NOMO-1 treated with DMSO at 0.1 percent for 48 hours (cell line): ENCODE data around the gene UBE2S.
A peak's percentile ranks its signal among the peaks of the same experiment; 100 is the strongest.
"Not testable (repeated sequence)": the region's sequence is repeated elsewhere in the genome, so short reads cannot be mapped to it uniquely, and the experiment has no call there.

ENCODE experiments used
- DNase-seq: peaks from one replicate; lab custom pipeline; 2025; ENCODE audit not compliant: unreplicated experiment; lab: John Stamatoyannopoulos, UW

Gene UBE2S

GRCh38 chr19:55407550-55407799 lies at the start of gene UBE2S:
TSS of gene UBE2S (minus strand) at chr19:55407788. CDS start at chr19:55407589, 199 bp downstream.
- not testable (repeated sequence) for DNase-seq

- DNase-seq = no peak
These were observed 48.8 kb upstream of the UBE2S start for GRCh38 chr19:55456347-55456746.

GRCh38 chr19:55455576-55456235 lies 48.1 kb upstream of the UBE2S start:
- no peak for DNase-seq

- DNase-seq = peak; percentile 14
These were observed 47.2 kb upstream of the UBE2S start for GRCh38 chr19:55454787-55455243.

DNA sequence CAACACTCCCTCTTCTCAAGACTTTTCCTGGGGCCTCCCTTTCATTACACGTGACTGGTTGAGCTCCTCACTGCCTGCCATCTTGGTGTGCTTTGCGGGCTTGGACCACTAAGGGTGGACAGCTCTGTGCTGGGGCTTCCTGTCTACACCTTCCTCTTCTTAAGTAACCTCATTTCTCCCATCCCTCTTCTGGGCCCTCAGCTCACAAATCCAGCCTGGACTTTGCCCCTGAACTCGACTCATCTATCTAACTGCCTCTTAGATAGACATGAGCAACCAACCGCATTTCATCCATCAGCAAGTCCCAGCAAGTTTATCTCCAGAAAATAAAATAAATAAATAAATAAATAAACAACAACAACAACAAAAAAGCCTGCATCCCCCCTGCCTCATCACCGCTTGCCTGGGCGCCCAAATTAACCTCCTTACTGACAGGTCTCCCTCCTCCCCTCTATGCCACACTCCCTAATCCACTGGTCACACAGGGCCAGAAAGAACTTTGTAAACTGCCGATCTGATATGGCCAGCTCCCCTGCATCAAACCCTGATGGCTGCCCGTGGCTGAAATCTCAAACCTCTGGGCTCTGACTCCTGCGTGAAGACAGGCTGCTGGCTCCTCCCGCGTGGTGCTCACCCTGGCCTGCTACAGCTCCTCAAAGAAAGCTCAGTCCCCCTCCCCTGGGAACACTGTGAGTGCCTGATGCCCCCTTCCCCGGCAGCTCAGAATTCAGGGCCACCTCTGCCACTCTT lies 46.1 kb upstream of the UBE2S start:
- DNase-seq = no peak

DNA sequence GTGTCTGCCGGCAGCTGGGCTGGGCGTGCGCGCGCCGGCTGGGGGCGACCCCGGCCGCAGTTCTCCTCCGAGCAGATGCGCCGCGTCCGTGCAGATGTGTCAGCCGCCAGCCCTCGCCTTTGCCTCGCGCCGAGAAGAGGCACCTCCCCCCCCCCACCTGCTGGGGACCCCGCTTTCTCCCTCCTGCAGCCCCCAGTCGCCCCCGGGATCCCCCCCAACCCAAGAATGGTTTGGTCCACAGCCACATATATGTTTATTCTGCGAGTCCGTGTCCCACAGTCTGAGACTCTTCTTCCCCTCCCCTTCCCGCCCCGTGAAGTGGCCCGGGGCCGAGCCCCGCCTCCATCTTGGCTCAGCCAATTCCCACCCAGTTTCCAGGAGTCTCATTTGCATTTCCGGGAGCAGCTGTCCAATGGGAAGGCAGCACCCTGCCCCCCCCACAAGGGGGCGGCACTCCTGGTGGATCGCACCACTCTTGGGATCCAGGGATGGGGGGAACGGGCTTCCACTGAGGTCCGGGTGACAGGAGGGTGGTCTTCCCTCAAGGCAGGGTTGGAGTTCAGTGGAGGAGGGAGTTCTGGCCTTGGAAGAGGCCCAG lies 45.3 kb upstream of the UBE2S start:
- peak; percentile 30 for DNase-seq

DNA sequence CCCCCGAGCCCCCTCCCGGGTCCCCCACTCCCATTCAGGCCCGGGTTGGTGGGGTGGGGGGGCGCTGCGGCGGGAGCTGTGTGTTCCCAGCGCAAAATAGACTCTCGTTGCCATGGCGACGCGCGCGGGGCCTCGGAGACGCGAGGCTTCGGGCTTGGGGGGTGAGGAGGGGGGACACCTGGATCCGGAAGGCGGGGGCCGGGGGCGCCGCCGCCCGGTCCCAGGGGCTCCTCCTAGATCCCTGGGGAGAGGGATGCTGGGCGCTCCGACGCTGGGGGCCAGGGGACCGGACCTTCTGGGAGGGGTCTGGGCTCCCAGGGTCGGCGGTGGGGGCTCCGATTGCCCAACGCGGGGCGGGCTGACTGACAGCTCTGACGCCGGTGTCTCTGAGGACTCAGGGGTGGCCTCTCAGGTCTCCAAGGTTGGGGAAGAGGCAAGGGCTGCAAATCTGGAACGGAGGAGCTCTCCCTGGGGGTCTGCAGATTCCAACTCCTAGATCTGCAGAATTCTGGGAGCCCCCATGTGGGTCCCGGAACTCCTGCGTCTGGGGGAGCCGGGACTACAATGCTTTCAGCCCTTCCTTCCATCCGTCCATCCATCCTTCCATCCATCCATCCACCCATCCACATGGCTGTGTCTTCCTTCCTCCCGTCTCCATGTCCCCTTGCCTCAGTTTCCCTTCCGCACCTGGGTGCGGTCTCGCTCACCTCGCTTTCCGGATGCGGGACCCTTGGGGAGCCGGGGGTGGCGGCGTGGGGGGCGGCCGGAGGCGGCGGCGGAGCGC lies 44.6 kb upstream of the UBE2S start:
- DNase-seq = no peak

- DNase-seq = no peak
These were observed 43.8 kb upstream of the UBE2S start for GRCh38 chr19:55451163-55451964.

GRCh38 chr19:55449469-55449868 lies 41.9 kb upstream of the UBE2S start:
- DNase-seq = no peak

DNA sequence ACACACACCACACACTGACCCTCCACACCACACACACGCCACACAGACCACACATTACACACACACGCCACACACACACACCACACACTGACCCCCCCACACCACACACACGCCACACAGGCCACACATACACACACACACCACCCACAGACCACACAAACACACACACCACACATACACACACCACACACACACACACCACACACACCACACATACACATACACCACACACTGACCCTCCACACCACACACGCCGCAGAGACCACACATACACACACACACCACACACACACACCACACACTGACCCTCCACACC lies 40.5 kb upstream of the UBE2S start:
- DNase-seq = not testable (repeated sequence)

DNA sequence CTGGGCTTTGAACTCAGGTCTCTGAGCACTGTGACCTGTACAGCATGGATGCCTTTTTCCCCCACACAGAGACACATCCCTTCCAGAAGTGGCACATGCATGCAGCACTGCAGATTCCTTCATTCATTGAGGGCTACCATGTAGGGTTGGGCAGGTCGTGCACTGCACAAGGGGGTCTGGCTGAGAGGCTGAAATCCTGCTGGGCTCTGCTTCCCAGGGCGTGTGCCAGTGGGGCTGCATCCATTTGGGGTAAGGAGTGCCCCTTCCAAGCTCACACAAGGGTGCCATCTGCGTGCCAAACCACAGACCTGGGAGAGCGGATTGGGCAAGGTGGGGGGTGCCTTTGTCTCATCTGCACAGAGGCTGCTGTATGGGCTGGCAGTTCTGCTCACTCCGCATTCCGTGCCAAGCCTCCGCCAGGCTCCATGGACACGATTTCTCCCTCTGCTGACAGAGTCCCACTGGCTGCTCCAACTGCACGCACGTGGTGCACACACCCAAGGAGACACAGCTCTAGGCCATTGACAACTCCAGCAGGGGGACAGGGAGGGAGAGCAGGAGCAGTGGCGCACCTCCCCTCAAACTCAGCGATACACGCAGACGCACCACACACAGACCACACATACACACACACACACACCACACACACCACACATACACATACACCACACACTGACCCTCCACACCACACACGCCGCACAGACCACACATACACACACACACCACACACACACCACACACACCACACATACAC lies 40.0 kb upstream of the UBE2S start:
- DNase-seq = peak; percentile 55

- DNase-seq = peak; percentile 68
These were observed 38.5 kb upstream of the UBE2S start for GRCh38 chr19:55446060-55446459.

DNA sequence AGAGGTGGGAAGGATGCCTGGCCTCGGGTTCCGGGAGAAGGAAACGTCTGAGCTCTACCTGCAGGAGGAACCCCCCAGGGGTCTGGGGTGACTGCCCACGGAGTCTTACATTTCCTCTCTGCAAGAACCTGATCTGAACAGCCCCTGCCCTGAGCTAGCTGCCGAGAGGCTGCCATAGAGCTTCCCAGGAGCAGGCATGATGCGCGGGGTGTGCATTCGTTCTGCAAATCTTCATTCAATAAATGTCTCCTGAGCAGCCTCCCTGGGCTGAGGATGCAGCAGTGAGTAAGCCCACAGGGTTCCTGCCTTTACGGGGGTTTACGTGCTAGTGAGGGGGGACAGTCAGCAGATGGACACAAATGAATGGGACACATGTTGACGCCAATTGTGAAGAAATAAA lies 37.1 kb upstream of the UBE2S start:
- DNase-seq = no peak

DNA sequence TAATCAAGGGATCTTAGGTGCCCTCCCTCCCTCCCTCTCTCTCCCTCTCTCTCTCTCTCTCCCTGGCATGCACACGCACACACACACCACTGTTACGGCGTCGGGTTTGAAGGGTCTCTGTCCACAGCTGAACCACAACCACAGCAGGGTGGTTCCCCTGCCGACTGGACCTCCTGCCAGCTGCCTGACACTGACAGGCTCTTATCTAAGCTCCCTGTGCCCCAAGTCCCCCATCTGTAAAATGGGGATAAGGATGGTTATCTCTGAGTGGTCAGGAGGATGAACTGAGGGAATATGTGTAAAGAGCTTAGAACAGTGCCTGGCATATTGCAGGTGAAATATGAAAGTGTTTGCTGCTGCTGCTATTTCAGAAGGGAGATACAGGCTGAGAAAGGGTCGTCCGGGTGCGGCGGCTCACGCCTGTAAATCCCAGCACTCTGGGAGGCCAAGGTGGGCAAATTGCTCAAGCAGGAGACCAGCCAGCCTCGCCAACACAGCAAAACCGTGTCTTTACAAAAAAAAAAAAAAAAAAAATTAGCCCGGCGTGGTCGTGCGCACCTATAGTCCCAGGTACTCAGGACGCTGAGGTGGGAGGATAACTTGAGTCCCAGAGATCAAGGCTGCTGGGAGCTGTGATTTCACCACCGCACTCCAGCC lies 36.4 kb upstream of the UBE2S start:
- no peak for DNase-seq

GRCh38 chr19:55443045-55443823 lies 35.6 kb upstream of the UBE2S start, which contains the start of gene SHISA7:
TSS of gene SHISA7 (minus strand) at chr19:55443300. CDS start at chr19:55442863, 437 bp downstream.
- DNase-seq = no peak

DNA sequence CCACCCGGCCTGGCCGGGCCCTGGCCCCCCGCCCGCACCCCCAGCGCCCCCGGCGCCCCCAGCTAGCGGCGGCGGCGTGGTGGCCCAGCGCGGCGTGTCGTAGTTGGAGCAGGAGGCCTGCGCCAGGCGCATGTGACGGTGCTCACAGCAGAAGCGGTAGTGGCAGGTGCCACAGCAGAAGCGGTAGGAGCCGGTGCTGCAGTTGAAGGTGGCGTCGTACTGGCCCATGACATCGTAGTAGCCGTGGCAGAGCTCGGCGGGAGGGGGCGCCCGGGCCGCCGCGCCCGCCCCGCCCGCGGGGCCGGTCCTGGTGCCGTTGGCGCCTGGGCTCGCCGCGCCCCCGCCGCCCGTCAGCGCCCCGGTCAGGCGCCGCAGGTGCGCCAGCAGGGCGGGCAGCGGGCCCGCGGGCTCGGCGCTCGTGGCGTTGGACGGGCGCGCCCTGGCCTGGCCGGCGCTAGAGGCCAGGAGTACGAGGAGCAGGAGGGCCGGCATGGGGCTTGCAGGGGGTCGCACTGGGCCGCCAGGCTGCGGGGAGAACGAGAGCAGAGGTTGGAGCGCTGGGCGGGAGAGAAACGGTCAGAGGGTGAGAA lies 34.9 kb upstream of the UBE2S start:
- no peak for DNase-seq

GRCh38 chr19:55441692-55442321 lies 34.2 kb upstream of the UBE2S start:
- no peak for DNase-seq

GRCh38 chr19:55441319-55441691 lies 33.7 kb upstream of the UBE2S start:
- DNase-seq = peak; percentile 81
